Measurements from ENCODE around the gene MBD2.

DNA sequence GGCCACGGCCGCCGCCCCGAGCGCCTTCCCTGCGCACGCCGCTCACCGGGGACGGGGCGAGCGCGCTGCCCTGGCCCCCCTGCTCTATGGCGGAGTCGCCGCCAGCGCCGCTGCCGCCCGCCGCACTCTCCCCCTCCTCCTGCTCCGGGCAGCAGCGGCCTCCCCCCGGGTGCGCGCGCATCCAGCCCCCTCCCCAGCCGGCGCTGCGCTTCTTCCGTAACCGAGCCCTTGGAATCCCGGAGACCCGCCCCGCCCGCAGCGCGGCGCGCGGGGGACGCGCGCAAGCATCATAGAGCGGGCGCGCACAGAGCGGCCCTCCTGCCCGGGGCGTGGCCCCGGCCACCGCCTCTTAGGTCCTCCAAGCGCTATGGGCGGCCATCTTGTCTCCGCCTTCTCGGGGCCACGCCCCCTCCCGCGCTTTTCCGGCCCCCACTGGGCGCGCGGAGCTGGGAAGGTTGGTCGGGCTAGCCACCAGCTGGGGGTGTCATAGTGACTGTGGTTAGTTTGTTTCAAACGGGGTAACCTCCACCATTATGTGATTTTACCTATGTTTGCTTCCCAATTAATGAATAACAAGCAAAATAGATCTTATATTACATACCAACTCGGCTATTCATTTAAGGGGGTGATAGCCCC lies at the start of gene MBD2:
- TF ChIP-seq, protein P1, sequence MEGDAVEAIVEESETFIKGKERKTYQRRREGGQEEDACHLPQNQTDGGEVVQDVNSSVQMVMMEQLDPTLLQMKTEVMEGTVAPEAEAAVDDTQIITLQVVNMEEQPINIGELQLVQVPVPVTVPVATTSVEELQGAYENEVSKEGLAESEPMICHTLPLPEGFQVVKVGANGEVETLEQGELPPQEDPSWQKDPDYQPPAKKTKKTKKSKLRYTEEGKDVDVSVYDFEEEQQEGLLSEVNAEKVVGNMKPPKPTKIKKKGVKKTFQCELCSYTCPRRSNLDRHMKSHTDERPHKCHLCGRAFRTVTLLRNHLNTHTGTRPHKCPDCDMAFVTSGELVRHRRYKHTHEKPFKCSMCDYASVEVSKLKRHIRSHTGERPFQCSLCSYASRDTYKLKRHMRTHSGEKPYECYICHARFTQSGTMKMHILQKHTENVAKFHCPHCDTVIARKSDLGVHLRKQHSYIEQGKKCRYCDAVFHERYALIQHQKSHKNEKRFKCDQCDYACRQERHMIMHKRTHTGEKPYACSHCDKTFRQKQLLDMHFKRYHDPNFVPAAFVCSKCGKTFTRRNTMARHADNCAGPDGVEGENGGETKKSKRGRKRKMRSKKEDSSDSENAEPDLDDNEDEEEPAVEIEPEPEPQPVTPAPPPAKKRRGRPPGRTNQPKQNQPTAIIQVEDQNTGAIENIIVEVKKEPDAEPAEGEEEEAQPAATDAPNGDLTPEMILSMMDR (IDR thresholded peaks at IDR 0.05 in 4 of 5, conservative IDR thresholded peaks at IDR 0.05 in 1 of 5) = peak in 1 of 5 experiments; percentile 22
- peak; percentile 71 to 74 for TF ChIP-seq POLR2A (IDR thresholded peaks at IDR 0.05)
